ENCODE data around the gene KAT6B.

The KAT6B gene

DNA sequence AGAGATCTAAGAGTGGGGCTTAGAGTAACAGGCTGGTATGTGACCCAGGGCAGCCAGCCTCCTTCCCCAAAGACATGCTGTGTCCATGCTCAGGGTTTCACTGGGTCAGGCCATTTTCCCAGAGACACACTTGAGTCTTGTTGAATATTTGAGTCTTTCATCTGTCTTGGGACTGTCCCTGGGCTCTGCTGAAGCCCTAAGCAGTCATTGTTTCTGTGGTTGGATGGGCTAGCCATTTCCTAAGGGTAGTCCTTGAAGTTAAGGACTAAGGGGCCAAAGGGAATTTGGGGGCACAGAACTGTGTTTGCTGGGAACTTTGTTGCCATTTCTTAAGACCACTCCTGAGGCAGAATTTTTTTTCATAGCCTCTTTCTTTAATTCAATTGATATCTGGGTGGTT, 186.6 kb downstream of the KAT6B start:
- CTCF ChIA-PET = interaction anchor here (0.9 to 1.6 kb wide), 3 partner anchors 10 to 769 kb away, joined by 3 to 5 read pairs (median 4); no protein-coding TSS in a partner anchor
- DNase-seq (ENCODE audit: low read depth, low spot score) = no peak
- POLR2A ChIA-PET = no interaction called here
- TF ChIP-seq, protein P1, sequence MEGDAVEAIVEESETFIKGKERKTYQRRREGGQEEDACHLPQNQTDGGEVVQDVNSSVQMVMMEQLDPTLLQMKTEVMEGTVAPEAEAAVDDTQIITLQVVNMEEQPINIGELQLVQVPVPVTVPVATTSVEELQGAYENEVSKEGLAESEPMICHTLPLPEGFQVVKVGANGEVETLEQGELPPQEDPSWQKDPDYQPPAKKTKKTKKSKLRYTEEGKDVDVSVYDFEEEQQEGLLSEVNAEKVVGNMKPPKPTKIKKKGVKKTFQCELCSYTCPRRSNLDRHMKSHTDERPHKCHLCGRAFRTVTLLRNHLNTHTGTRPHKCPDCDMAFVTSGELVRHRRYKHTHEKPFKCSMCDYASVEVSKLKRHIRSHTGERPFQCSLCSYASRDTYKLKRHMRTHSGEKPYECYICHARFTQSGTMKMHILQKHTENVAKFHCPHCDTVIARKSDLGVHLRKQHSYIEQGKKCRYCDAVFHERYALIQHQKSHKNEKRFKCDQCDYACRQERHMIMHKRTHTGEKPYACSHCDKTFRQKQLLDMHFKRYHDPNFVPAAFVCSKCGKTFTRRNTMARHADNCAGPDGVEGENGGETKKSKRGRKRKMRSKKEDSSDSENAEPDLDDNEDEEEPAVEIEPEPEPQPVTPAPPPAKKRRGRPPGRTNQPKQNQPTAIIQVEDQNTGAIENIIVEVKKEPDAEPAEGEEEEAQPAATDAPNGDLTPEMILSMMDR (IDR thresholded peaks at IDR 0.05; ENCODE audit: insufficient read depth, low read length, missing control alignments) = no peak
- H3K4me3 ChIP-seq (ENCODE audit: low read depth, low read length) = no peak overlapping the region

DNA sequence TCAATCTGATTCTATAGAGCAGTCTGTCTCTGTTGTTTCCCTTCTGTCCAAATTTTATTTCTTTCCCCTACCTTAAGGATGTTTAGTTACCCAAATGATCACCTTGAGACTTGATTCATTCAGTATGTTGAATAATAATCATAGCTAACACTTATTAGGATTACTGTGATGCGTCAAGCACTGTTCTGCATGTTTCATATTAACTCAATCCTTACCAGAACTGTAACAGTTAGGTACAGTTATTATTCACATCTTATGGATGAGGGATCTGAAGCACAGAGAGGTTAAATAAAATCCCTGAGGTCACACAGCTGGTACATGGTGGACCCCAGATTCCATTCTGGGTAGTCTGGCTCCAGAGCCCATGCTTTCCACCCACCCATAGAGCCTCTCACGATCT, 187.1 kb downstream of the KAT6B start:
- TF ChIP-seq, protein P1 (IDR thresholded peaks at IDR 0.05; ENCODE audit: insufficient read depth, low read length, missing control alignments) = no peak
- ChIA-PET POLR2A (no interaction called here), CTCF (interaction anchor here (0.7 to 1.6 kb wide), 4 partner anchors 10 to 769 kb away, joined by 3 to 5 read pairs (median 4); no protein-coding TSS in a partner anchor)
- no peak overlapping the region for H3K4me3 ChIP-seq (ENCODE audit: low read depth, low read length)
- no peak for DNase-seq (ENCODE audit: low read depth, low spot score)

DNA sequence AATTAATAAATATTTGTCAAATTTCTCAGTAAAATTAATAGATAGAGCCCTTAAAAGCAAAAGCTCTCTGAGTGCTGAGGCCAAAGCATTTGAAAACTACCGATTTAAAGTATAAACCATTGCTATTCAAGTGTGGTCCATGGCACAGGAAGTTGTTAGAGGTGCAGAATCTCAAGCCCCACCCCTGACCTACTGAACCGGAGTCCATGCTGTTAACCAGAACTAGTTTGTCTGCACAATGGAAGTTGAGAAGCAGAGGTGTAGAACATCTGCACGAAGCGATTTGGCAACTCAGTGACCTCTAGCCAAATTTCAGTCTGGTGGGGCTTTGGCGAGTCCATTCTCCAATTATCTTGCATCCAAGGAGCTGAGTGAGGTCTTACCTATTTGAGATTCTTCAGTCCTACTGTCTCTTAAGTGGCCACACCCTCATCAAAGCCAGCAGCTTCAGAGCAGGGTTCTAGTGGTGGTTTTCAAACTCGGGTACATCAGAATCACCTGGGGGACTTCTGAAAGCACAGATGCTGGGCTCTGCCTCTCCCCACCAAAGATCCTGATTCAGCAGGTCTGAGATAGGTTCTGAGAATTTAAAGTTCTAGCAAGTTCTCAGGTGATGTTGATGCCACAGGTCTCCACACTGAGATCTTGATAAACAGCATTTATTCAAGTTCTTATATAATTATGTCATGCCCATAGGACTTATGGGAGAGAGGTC, 188.3 kb downstream of the KAT6B start:
- ChIA-PET CTCF (interaction anchor here (1.4 kb wide), 1 partner anchor 746 kb away, joined by 3 read pairs; no protein-coding TSS in a partner anchor), POLR2A (no interaction called here)
- no peak overlapping the region for H3K4me3 ChIP-seq (ENCODE audit: low read depth, low read length)
- no peak for DNase-seq (ENCODE audit: low read depth, low spot score)
- TF ChIP-seq, protein P1 (IDR thresholded peaks at IDR 0.05; ENCODE audit: insufficient read depth, low read length, missing control alignments) = no peak

DNA sequence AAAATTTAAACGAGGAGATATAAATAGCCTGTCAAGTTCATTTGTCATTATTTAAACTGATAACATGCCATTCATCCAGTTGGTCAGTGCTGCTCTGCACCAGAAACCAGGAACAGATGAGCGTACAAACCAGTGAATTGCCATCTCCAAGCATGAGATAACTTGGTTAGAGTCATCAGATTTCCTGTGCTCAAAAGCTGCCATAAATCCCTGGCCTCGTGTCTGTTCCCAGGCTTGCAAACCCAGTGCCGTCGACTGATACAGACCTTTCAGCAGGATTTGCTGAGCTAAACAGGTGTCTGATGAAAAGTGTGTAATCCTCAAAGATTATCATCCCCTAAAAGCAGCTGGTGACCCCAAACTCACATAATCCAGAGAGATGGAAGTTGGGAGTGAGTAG, 189.0 kb downstream of the KAT6B start:
- DNase-seq (ENCODE audit: low read depth, low spot score) = no peak
- ChIA-PET POLR2A (no interaction called here), CTCF (no interaction called here)
- no peak overlapping the region for H3K4me3 ChIP-seq (ENCODE audit: low read depth, low read length)
- TF ChIP-seq, protein P1 (IDR thresholded peaks at IDR 0.05; ENCODE audit: insufficient read depth, low read length, missing control alignments) = no peak

DNA sequence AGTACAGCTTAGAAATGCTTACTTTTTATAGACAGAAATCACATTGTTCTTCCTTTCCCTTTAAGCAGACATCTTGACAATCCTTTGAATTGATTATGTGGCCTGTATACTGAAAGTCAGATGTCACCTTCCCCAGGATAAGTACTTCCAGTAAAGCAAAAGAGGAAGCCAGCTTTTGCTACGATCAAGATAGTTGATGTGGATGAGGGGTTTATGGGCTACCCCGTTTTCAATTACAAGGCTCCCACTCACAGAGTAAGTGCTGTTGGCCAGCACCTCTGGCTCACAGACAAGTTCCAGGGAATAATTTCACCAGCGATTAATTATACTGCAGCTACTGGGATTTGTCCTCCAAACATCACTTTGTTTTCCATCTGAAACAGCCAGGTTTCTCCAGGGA, 189.9 kb downstream of the KAT6B start:
- CTCF ChIA-PET = interaction anchor here (0.6 kb wide), 1 partner anchor 18 kb away, joined by 3 read pairs; no protein-coding TSS in a partner anchor
- POLR2A ChIA-PET = interaction anchor here (0.7 kb wide), 1 partner anchor 159 kb away, joined by 3 read pairs; no protein-coding TSS in a partner anchor
- H3K4me3 ChIP-seq (ENCODE audit: low read depth, low read length) = no peak overlapping the region
- TF ChIP-seq, protein P1 (IDR thresholded peaks at IDR 0.05; ENCODE audit: insufficient read depth, low read length, missing control alignments) = no peak
- DNase-seq (ENCODE audit: low read depth, low spot score) = no peak

DNA sequence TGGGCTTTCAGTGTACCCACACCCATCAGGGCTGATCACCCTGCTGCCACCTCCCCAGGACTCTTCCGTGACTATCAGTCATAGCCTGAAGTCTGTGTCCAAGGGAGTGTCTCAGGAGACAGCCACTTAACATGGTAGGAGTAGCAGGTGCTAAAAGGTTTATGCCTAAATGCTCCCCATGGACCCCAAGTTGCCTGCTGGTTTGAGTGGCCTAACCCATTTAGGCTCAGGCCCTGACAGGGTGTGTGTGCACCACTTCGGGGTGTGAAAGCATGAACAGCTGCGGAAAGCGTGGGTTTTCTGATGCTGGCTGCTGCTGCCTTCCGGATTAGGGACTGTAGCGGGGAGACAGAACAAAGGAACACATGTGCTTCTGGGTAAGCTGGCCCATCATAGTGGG, 191.9 kb downstream of the KAT6B start:
- TF ChIP-seq, protein P1 (IDR thresholded peaks at IDR 0.05; ENCODE audit: insufficient read depth, low read length, missing control alignments) = no peak
- ChIA-PET CTCF (interaction anchor here (1.8 to 6.0 kb wide), 3 partner anchors 9 to 775 kb away, joined by 5 to 55 read pairs (median 10); partner anchors contain the start of gene COMTD1), POLR2A (no interaction called here)
- no peak overlapping the region for H3K4me3 ChIP-seq (ENCODE audit: low read depth, low read length)
- DNase-seq (ENCODE audit: low read depth, low spot score) = no peak
